Duodenal mucosa (tissue), 2 donors: ENCODE results near the gene ITPK1.
"Not testable (repeated sequence)": the region's sequence is repeated elsewhere in the genome, so short reads cannot be mapped to it uniquely, and the experiment has no call there.

Experiments used
- H3K27ac ChIP-seq: one replicate; pipeline ENCODE4 v1.7.0; 2013; ENCODE audit warnings: low read depth, low read length
- H3K27me3 ChIP-seq, 2 donors: one replicate each; pipeline ENCODE4 v1.7.0; 2013; ENCODE audit warnings: low read length in 2 of 2, control low read depth in 1 of 2; ENCODE audit not compliant: insufficient read depth in 2 of 2, control insufficient read depth in 1 of 2
- H3K36me3 ChIP-seq, 2 donors: one replicate each; pipeline ENCODE4 v1.7.0; 2013; ENCODE audit warnings: low read length in 2 of 2, control low read depth in 1 of 2; ENCODE audit not compliant: insufficient read depth in 2 of 2, control insufficient read depth in 1 of 2
- H3K4me1 ChIP-seq, 2 donors: one replicate each; pipeline ENCODE4 v1.7.0; 2013; ENCODE audit warnings: low read length in 2 of 2, control low read depth in 1 of 2; ENCODE audit not compliant: insufficient read depth in 2 of 2, control insufficient read depth in 1 of 2
- H3K4me3 ChIP-seq, 2 donors: one replicate each; pipeline ENCODE4 v1.7.0; 2013; ENCODE audit warnings: low read length in 2 of 2, low read depth in 1 of 2
- H3K9ac ChIP-seq, 2 donors: one replicate each; pipeline ENCODE4 v1.7.0; 2013; ENCODE audit warnings: low read length in 2 of 2, low read depth in 1 of 2
- H3K9me3 ChIP-seq, 2 donors: one replicate each; pipeline ENCODE4 v1.7.0; 2013; ENCODE audit warnings: low read length in 2 of 2, control low read depth in 1 of 2; ENCODE audit not compliant: control insufficient read depth in 1 of 2

The ITPK1 gene

GRCh38 chr14:93106541-93107156, 9.1 kb downstream of the ITPK1 start:
- no peaks in the 10 kb centered on the region for H3K27me3 ChIP-seq
- H3K36me3 ChIP-seq: peaks cover 0 to 3% of the 10 kb centered on the region in 2 donors
- H3K4me3 ChIP-seq: no peak overlapping the region
- H3K9me3 ChIP-seq: no peaks in the 10 kb centered on the region
- peaks cover 58 to 68% of the 10 kb centered on the region in 2 donors for H3K4me1 ChIP-seq
- H3K27ac ChIP-seq: no peak overlapping the region
- H3K9ac ChIP-seq: no peak overlapping the region

GRCh38 chr14:93105856-93106255, 9.9 kb downstream of the ITPK1 start:
- not testable (repeated sequence) for H3K27me3 ChIP-seq, H3K4me3 ChIP-seq, H3K9me3 ChIP-seq, H3K36me3 ChIP-seq, H3K27ac ChIP-seq, H3K9ac ChIP-seq
- H3K4me1 ChIP-seq: peaks cover 57 to 71% of the 10 kb centered on the region in 2 donors

- no peaks in the 10 kb centered on the region for H3K9me3 ChIP-seq
- no peak overlapping the region for H3K9ac ChIP-seq
- peaks cover 0 to 3% of the 10 kb centered on the region in 2 donors for H3K36me3 ChIP-seq
- H3K4me1 ChIP-seq: peaks cover 57 to 71% of the 10 kb centered on the region in 2 donors
- no peak overlapping the region for H3K27ac ChIP-seq
- no peak overlapping the region for H3K4me3 ChIP-seq
- H3K27me3 ChIP-seq: no peaks in the 10 kb centered on the region
Measured at GRCh38 chr14:93105362-93105761, 10.4 kb downstream of the ITPK1 start.

- no peaks in the 10 kb centered on the region for H3K9me3 ChIP-seq
- no peak overlapping the region for H3K4me3 ChIP-seq
- no peaks in the 10 kb centered on the region for H3K27me3 ChIP-seq
- H3K4me1 ChIP-seq: peaks cover 58 to 71% of the 10 kb centered on the region in 2 donors
- H3K36me3 ChIP-seq: peaks cover 0 to 4% of the 10 kb centered on the region in 2 donors
- no peak overlapping the region for H3K27ac ChIP-seq
- peak overlapping the region in 1 of 2 donors; percentile 18 for H3K9ac ChIP-seq
Measured at GRCh38 chr14:93104961-93105360, 10.8 kb downstream of the ITPK1 start.

- Histone ChIP-seq H3K9ac (peak overlapping the region; percentile 28), H3K27me3 (no peaks in the 10 kb centered on the region), H3K4me1 (peaks cover 61 to 67% of the 10 kb centered on the region in 2 donors), H3K4me3 (peak overlapping the region; percentile 9 to 25), H3K27ac (peak overlapping the region; percentile 39), H3K36me3 (peaks cover 0 to 5% of the 10 kb centered on the region in 2 donors), H3K9me3 (no peaks in the 10 kb centered on the region)
Measured at GRCh38 chr14:93103392-93104080, 12.2 kb downstream of the ITPK1 start.

GRCh38 chr14:93102141-93102540, 13.6 kb downstream of the ITPK1 start:
- Histone ChIP-seq H3K4me3 (no peak overlapping the region), H3K9me3 (no peaks in the 10 kb centered on the region), H3K27me3 (no peaks in the 10 kb centered on the region), H3K36me3 (peaks cover 0 to 5% of the 10 kb centered on the region in 2 donors), H3K4me1 (peaks cover 47 to 54% of the 10 kb centered on the region in 2 donors), H3K27ac (no peak overlapping the region), H3K9ac (no peak overlapping the region)

- H3K9ac ChIP-seq: no peak overlapping the region
Measured at GRCh38 chr14:93101181-93101580, 14.5 kb downstream of the ITPK1 start.

GRCh38 chr14:93100570-93100969, 15.2 kb downstream of the ITPK1 start:
- Histone ChIP-seq H3K27ac (no peak overlapping the region), H3K4me3 (no peak overlapping the region), H3K27me3 (no peaks in the 10 kb centered on the region), H3K9ac (no peak overlapping the region), H3K36me3 (peaks cover 0 to 8% of the 10 kb centered on the region in 2 donors), H3K4me1 (peaks cover 33 to 40% of the 10 kb centered on the region in 2 donors), H3K9me3 (no peaks in the 10 kb centered on the region)

More at GRCh38 chr14:93101181-93101580, 14.5 kb downstream of the ITPK1 start:
- Histone ChIP-seq H3K4me3 (no peak overlapping the region), H3K4me1 (peaks cover 38 to 44% of the 10 kb centered on the region in 2 donors), H3K27ac (no peak overlapping the region), H3K9me3 (no peaks in the 10 kb centered on the region), H3K36me3 (peaks cover 0 to 7% of the 10 kb centered on the region in 2 donors), H3K27me3 (no peaks in the 10 kb centered on the region)

- Histone ChIP-seq H3K9ac (peak overlapping the region in 1 of 2 donors; percentile 6), H3K27ac (no peak overlapping the region), H3K4me1 (peaks cover 30 to 36% of the 10 kb centered on the region in 2 donors), H3K4me3 (no peak overlapping the region), H3K36me3 (peaks cover 0 to 8% of the 10 kb centered on the region in 2 donors), H3K27me3 (no peaks in the 10 kb centered on the region), H3K9me3 (no peaks in the 10 kb centered on the region)
Measured at GRCh38 chr14:93100100-93100499, 15.6 kb downstream of the ITPK1 start.

GRCh38 chr14:93099643-93100042, 16.1 kb downstream of the ITPK1 start:
- no peak overlapping the region for H3K4me3 ChIP-seq
- H3K27ac ChIP-seq: no peak overlapping the region
- peaks cover 0 to 8% of the 10 kb centered on the region in 2 donors for H3K36me3 ChIP-seq
- peak overlapping the region in 1 of 2 donors; percentile 6 for H3K9ac ChIP-seq
- peaks cover 30 to 31% of the 10 kb centered on the region in 2 donors for H3K4me1 ChIP-seq
- H3K27me3 ChIP-seq: no peaks in the 10 kb centered on the region
- H3K9me3 ChIP-seq: no peaks in the 10 kb centered on the region
